ENCODE results near the gene LRSAM1. TPM values are rescaled to one million over a fixed set of nuclear protein-coding genes. Genes with fewer than 3 reads are reported as not detected.

The LRSAM1 gene
- total RNA-seq, 4 donors from 2014 or later = 13.7 to 19.6 (median 16.3) TPM

- Histone ChIP-seq H3K36me3 (peaks cover 0 to 18% of the 10 kb centered on the region in 2 donors), H3K27ac (no peak overlapping the region), H3K4me1 (no peaks in the 10 kb centered on the region), H3K27me3 (no peaks in the 10 kb centered on the region), H3K9me3 (no peaks in the 10 kb centered on the region), H3K4me3 (replicated peaks in 1 of 3) (no peak overlapping the region)
- no peak for TF ChIP-seq CTCF (IDR thresholded peaks at IDR 0.05)
- no peak for TF ChIP-seq POLR2A (IDR thresholded peaks at IDR 0.05)
- intact Hi-C loops (cut with DNase I) = no loop called here
- WGBS, 2 donors = 93 to 95% methylated on average over 3 of the region's 3 CpGs
- no peak for DNase-seq
These were observed 19.4 kb downstream of the LRSAM1 start for GRCh38 chr9:127470662-127471061.

- no peak overlapping the region for H3K27ac ChIP-seq
- H3K36me3 ChIP-seq = peaks cover 0 to 17% of the 10 kb centered on the region in 2 donors
- intact Hi-C loops (cut with DNase I) = no loop called here
- no peaks in the 10 kb centered on the region for H3K9me3 ChIP-seq
- DNase-seq = no peak
- TF ChIP-seq POLR2A (IDR thresholded peaks at IDR 0.05) (no peak), CTCF (IDR thresholded peaks at IDR 0.05) (no peak)
- no peaks in the 10 kb centered on the region for H3K27me3 ChIP-seq
- WGBS, 2 donors = 92% methylated on average over 10 of the region's 10 CpGs
- no peak overlapping the region for H3K4me3 ChIP-seq (replicated peaks in 1 of 3)
- no peaks in the 10 kb centered on the region for H3K4me1 ChIP-seq
These were observed 22.2 kb downstream of the LRSAM1 start for GRCh38 chr9:127473501-127473900.

GRCh38 chr9:127473932-127474331 lies 22.6 kb downstream of the LRSAM1 start:
- no peak overlapping the region for H3K27ac ChIP-seq
- WGBS, 2 donors = 85 to 95% methylated on average over 4 of the region's 4 CpGs

GRCh38 chr9:127474592-127474991 lies 23.3 kb downstream of the LRSAM1 start:
- H3K36me3 ChIP-seq = peaks cover 4 to 28% of the 10 kb centered on the region in 2 donors
- no peak overlapping the region for H3K4me3 ChIP-seq (replicated peaks in 1 of 3)
- 96 to 97% methylated on average over 5 of the region's 5 CpGs for WGBS, 2 donors
- H3K27me3 ChIP-seq = no peaks in the 10 kb centered on the region
- DNase-seq = no peak
- H3K9me3 ChIP-seq = no peaks in the 10 kb centered on the region
- intact Hi-C loops (cut with DNase I) = no loop called here
- no peak overlapping the region for H3K27ac ChIP-seq
- TF ChIP-seq CTCF (IDR thresholded peaks at IDR 0.05) = no peak
- no peak for TF ChIP-seq POLR2A (IDR thresholded peaks at IDR 0.05)
- no peaks in the 10 kb centered on the region for H3K4me1 ChIP-seq

More at GRCh38 chr9:127473932-127474331, 22.6 kb downstream of the LRSAM1 start:
- TF ChIP-seq POLR2A (IDR thresholded peaks at IDR 0.05) = no peak
- TF ChIP-seq CTCF (IDR thresholded peaks at IDR 0.05) = no peak
- no peaks in the 10 kb centered on the region for H3K9me3 ChIP-seq
- H3K4me1 ChIP-seq = no peaks in the 10 kb centered on the region
- H3K4me3 ChIP-seq (replicated peaks in 1 of 3) = no peak overlapping the region
- peaks cover 0 to 21% of the 10 kb centered on the region in 2 donors for H3K36me3 ChIP-seq
- DNase-seq = no peak
- H3K27me3 ChIP-seq = no peaks in the 10 kb centered on the region
- intact Hi-C loops (cut with DNase I) = no loop called here

GRCh38 chr9:127479507-127480081 lies 28.3 kb downstream of the LRSAM1 start:
- H3K4me1 ChIP-seq = no peaks in the 10 kb centered on the region
- intact Hi-C loops (cut with DNase I) = no loop called here
- H3K9me3 ChIP-seq = no peaks in the 10 kb centered on the region
- H3K27ac ChIP-seq = no peak overlapping the region
- no peak overlapping the region for H3K4me3 ChIP-seq (replicated peaks in 1 of 3)
- DNase-seq = no peak
- peaks cover 14 to 30% of the 10 kb centered on the region in 2 donors for H3K36me3 ChIP-seq
- WGBS, 2 donors = 89 to 92% methylated on average over 10 to 16 of the region's 17 CpGs
- TF ChIP-seq POLR2A (IDR thresholded peaks at IDR 0.05) (no peak), CTCF (IDR thresholded peaks at IDR 0.05) (no peak)
- H3K27me3 ChIP-seq = no peaks in the 10 kb centered on the region

All from thyroid gland (tissue), 4 donors.